ENCODE results near the gene PCDHA1. TPM values are rescaled to one million over a fixed set of nuclear protein-coding genes. Genes with fewer than 3 reads are reported as not detected.

Gene PCDHA1
- total RNA-seq: not detected in 2 replicates
- long read RNA-seq, partial matches to known transcripts: 0 of 1 reads
- long read RNA-seq, other reads (novel, unspliced or antisense): 1 of 1 reads

- Mint-ChIP-seq H3K36me3 (ENCODE audit: insufficient read depth) (peaks cover 4% of the 10 kb centered on the region), H3K27me3 (no peaks in the 10 kb centered on the region), H3K9me3 (ENCODE audit: low read depth) (peaks cover 37% of the 10 kb centered on the region), H3K27ac (no peak within 1 kb of the TSS), H3K4me1 (ENCODE audit: low read depth) (no peaks in the 10 kb centered on the region), H3K4me3 (ENCODE audit: low read depth) (no peak within 1 kb of the TSS)
- no peak for DNase-seq (ENCODE audit: low spot score, unreplicated experiment)
- TF ChIP-seq, protein P1, sequence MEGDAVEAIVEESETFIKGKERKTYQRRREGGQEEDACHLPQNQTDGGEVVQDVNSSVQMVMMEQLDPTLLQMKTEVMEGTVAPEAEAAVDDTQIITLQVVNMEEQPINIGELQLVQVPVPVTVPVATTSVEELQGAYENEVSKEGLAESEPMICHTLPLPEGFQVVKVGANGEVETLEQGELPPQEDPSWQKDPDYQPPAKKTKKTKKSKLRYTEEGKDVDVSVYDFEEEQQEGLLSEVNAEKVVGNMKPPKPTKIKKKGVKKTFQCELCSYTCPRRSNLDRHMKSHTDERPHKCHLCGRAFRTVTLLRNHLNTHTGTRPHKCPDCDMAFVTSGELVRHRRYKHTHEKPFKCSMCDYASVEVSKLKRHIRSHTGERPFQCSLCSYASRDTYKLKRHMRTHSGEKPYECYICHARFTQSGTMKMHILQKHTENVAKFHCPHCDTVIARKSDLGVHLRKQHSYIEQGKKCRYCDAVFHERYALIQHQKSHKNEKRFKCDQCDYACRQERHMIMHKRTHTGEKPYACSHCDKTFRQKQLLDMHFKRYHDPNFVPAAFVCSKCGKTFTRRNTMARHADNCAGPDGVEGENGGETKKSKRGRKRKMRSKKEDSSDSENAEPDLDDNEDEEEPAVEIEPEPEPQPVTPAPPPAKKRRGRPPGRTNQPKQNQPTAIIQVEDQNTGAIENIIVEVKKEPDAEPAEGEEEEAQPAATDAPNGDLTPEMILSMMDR (IDR thresholded peaks at IDR 0.05; ENCODE audit: unreplicated experiment): no peak
Observed at GRCh38 chr5:140785905-140786686, at the start of gene PCDHA1. TSS of gene PCDHA1 (plus strand) at chr5:140786140.

DNA sequence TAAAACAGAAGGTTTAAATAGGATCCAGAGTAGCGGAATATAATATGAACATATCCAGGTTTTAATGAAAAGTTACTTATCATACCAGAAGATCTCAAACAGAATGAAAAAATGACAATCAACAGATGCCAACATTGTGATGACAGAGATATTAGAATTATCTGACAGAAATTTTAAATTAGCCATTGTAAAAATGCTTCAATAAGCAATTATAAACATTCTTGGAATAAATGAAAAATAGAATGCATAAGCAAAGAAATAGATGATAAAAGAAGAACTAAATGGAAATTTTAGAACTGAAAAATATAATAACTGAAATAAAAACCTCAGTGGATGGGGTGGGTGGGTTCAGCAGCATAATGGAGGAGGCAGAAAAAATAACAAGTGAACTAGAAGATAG lies 48.5 kb upstream of the PCDHA1 start:
- H3K4me3 Mint-ChIP-seq (ENCODE audit: low read depth): no peak overlapping the region
- no peaks in the 10 kb centered on the region for H3K36me3 Mint-ChIP-seq (ENCODE audit: insufficient read depth)
- TF ChIP-seq, protein P1 (IDR thresholded peaks at IDR 0.05; ENCODE audit: unreplicated experiment): no peak
- DNase-seq (ENCODE audit: low spot score, unreplicated experiment): no peak
- H3K9me3 Mint-ChIP-seq (ENCODE audit: low read depth): no peaks in the 10 kb centered on the region
- peaks cover 25% of the 10 kb centered on the region for H3K27me3 Mint-ChIP-seq
- H3K4me1 Mint-ChIP-seq (ENCODE audit: low read depth): no peaks in the 10 kb centered on the region
- H3K27ac Mint-ChIP-seq: no peak overlapping the region

DNA sequence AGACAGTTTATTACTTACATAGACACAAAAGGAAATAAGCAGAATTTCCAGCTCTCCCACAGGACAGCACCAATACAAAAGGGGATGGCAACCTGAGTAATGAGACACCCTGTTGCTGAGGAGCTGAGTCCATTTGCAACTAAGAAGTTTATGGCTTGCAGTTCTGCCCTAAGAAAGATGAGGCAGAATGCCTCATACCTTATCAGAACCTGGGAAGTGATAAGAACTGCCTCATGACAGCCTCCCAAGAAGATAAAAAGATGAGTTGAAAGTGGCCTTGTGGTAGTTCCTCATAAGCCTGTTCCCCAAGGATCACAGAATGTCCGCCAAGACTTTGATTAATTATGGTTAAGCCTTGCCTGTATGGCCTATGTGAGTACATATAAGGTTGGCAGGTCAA lies 44.0 kb upstream of the PCDHA1 start:
- no peaks in the 10 kb centered on the region for H3K36me3 Mint-ChIP-seq (ENCODE audit: insufficient read depth)
- peaks cover 4% of the 10 kb centered on the region for H3K27me3 Mint-ChIP-seq

GRCh38 chr5:140753561-140753960 lies 32.4 kb upstream of the PCDHA1 start:
- Mint-ChIP-seq H3K4me3 (ENCODE audit: low read depth) (no peak overlapping the region), H3K36me3 (ENCODE audit: insufficient read depth) (no peaks in the 10 kb centered on the region), H3K27ac (no peak overlapping the region), H3K9me3 (ENCODE audit: low read depth) (peaks cover 69% of the 10 kb centered on the region), H3K4me1 (ENCODE audit: low read depth) (no peaks in the 10 kb centered on the region), H3K27me3 (no peaks in the 10 kb centered on the region)
- TF ChIP-seq, protein P1 (IDR thresholded peaks at IDR 0.05; ENCODE audit: unreplicated experiment): no peak
- DNase-seq (ENCODE audit: low spot score, unreplicated experiment): no peak

More for the DNA sequence above, 44.0 kb upstream of the PCDHA1 start:
- H3K4me1 Mint-ChIP-seq (ENCODE audit: low read depth): no peaks in the 10 kb centered on the region
- DNase-seq (ENCODE audit: low spot score, unreplicated experiment): no peak
- H3K9me3 Mint-ChIP-seq (ENCODE audit: low read depth): peaks cover 3% of the 10 kb centered on the region
- no peak overlapping the region for H3K27ac Mint-ChIP-seq
- no peak overlapping the region for H3K4me3 Mint-ChIP-seq (ENCODE audit: low read depth)
- TF ChIP-seq, protein P1 (IDR thresholded peaks at IDR 0.05; ENCODE audit: unreplicated experiment): no peak

GRCh38 chr5:140764177-140764973 lies 21.6 kb upstream of the PCDHA1 start:
- Mint-ChIP-seq H3K36me3 (ENCODE audit: insufficient read depth) (peaks cover 7% of the 10 kb centered on the region), H3K4me1 (ENCODE audit: low read depth) (no peaks in the 10 kb centered on the region), H3K27ac (no peak overlapping the region), H3K27me3 (no peaks in the 10 kb centered on the region), H3K4me3 (ENCODE audit: low read depth) (no peak overlapping the region), H3K9me3 (ENCODE audit: low read depth) (peaks cover 59% of the 10 kb centered on the region)
- TF ChIP-seq, protein P1 (IDR thresholded peaks at IDR 0.05; ENCODE audit: unreplicated experiment): no peak
- DNase-seq (ENCODE audit: low spot score, unreplicated experiment): no peak
